ENCODE data around the gene DKK3. TPM values are rescaled to one million over a fixed set of nuclear protein-coding genes. Genes with fewer than 3 reads are reported as not detected.

Gene DKK3
- total RNA-seq, 1 donor from 2014 or later, result not detected

DNA sequence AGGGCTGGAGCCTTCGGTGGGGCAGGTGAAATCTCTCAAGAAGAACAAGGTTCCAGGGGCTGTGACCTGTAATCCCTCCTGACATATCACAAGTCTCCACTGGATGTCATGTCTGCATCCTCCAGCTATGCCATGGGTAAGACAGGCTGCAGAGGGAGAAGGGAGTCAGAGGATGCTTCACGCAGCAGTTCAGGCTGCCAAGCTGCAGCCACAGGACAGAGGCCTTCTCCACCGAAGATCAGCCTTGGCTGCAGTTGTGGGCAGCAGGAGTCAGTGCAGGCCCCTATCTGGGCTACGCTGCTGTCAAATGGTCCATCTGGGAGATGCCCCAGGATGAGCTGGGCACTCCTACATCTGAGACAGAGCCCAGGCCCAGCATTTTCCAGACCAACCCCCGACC, 25.0 kb downstream of the DKK3 start:
- intact Hi-C loops (cut with micrococcal nuclease), result no loop called here

DNA sequence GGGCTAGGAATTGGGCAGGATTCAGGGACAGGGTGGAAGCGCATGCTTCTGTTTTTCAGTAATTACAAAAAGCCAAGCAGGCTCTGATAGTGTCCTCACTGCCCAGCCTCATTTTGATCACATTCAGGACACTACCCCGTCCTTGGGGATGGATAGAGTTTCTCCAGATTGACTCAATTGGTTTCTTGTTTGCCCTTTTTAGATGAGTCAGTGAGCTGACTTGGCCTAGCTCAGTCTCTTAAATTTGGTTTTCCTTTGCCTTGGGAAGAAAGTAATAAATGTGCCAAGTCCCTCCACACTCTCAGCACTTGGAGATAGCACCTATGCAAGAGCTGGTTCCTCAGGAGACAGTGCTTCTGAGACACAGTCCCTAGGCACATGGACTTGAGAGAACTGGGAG, 25.5 kb downstream of the DKK3 start:
- intact Hi-C loops (cut with micrococcal nuclease), result no loop called here

- intact Hi-C loops (cut with micrococcal nuclease), result no loop called here
Observed at GRCh38 chr11:11982461-11982860, 26.0 kb downstream of the DKK3 start.

DNA sequence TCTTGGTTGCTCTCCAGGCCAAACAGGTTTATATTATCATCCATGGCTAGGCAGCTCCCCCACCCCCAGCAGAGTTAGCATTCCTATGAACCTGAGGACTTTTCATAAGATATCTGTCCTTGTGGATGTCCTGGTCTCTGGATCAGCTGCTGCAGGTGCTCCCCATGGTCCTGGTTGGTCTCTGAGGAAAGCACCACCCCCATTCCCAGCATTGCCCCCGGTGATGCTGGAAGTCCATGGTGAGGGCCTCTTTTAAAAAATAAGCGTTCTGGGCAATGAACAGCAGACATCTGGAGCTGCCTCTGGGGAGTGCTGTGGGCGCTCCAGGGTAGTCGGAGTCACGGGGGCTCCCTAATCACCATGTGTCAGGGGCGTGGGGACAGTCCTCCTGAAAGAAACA, 26.6 kb downstream of the DKK3 start:
- intact Hi-C loops (cut with micrococcal nuclease), result no loop called here

- intact Hi-C loops (cut with micrococcal nuclease), result no loop called here
Observed at GRCh38 chr11:11981364-11981763, 27.1 kb downstream of the DKK3 start.

DNA sequence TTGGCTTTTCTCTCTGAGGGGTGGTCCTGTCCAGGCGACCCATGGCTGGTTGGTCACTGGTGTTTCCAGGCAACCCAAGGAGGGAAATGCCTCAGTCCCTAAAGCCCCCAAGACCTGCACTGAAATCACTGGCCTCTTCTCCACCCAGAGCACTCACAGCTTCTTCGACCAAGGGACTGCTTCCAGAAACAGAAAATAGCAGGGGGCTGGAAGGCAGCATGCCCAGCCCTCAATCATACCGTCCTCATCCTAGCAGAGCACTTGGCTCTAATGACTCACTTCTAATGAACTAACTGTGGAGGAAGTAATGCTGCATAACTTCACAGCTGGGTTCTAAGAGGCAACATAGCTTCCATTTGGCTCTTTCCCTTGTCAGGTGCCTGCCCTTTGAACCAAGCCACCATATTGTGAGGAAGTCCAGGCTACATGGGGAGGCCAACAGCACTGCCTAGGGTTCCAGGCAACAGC, 27.6 kb downstream of the DKK3 start:
- intact Hi-C loops (cut with micrococcal nuclease), result no loop called here

- intact Hi-C loops (cut with micrococcal nuclease), result no loop called here
Observed at GRCh38 chr11:11980200-11980599, 28.2 kb downstream of the DKK3 start.

DNA sequence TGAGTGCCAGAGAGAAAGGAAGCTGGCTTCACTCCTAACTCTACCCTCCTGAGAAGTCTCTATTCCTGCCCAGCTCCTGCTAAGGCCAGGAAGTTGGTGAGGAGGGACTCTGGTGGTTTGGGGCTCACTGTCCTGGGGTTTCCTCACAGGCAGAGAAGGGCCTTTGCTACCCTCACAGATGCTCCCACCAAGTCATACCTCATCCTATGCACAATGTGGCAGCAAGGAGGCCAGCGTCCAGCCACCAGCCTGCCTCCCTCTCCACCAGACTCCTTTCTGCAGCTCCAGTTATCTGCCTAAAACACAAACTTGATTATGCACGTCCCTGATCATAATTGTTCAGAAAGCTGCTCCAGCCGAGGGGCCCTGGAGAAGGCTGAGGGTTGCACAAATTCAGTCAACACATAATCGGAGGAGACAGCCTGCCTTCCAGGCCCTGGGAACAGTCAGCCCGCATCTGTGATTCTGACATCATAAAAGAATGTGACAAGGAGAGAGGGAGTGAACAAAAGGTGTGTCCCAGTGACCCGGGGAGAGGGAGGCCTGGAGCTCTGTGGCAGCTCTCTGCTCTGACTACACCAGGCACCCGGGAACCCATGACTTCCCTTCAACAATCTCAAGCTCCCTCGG, 28.8 kb downstream of the DKK3 start:
- intact Hi-C loops (cut with micrococcal nuclease), result no loop called here

DNA sequence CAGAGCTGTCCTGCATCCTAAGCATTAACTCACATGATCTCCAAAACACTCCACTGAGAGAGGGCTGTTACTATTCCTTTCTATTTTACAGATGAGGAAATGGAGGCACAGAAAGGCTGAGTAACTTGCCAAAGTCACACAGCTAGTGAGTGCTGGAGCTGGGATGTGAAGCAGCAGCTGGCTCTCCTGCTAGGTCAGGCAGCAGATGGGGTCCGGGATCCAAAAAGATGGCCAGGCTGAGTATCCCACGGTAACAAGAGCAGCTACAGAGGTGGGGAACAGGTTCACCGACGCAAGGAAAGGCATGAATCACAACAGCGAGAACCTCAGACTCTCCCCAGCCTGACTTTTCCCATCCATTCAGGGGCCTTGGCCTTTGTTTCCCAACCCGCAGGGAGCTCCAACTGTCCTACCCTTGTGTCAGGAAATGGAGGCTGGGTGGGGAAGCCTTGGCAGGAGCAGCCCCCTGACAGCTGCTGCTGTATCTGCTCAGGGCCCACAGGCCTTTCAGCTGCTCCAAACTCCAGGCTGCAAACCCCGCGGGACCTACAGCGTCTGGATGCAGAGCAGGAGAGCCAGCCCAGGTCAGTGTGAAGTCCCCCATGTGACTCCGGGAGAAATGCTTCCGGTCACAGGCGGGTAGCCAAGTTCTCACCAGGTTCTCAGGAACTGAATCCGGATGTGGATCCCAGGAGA, 29.5 kb downstream of the DKK3 start:
- intact Hi-C loops (cut with micrococcal nuclease), result no loop called here

GRCh38 chr11:11978098-11978637, 30.3 kb downstream of the DKK3 start:
- intact Hi-C loops (cut with micrococcal nuclease), result no loop called here

GRCh38 chr11:11977206-11977938, 31.1 kb downstream of the DKK3 start:
- intact Hi-C loops (cut with micrococcal nuclease), result no loop called here

DNA sequence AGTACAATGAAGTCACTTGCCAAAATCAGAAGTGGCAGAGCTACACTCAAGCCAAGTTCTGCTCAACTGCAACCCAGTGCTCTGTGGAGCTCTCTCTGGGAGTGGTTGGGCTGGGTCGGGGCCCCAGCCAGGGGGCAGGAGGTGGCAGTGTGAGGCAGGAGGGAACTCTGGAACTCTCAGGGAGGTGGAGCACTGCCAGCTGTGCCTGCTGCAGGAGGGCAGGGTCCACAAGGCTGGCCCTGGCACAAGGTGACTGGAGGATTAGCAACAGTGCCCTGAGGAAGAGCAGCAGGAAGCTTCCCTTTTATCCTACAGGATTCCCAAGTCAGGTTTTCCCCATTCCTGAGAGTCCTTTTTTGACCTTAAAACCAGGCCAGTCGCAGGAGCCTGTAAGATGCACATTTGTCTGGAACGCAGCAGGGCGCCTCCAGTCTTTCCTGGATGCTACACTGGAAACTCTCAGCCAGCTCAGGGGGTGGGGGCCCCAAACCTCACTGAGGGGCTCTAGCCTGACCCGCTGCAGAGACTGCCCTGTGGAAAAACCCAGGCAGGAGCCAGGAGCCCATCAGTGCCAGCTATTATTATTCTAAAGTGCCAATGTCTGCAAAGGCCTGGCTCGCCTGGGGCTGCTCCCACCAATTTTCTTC, 31.8 kb downstream of the DKK3 start:
- intact Hi-C loops (cut with micrococcal nuclease), result no loop called here

GRCh38 chr11:11975201-11976092, 33.0 kb downstream of the DKK3 start:
- intact Hi-C loops (cut with micrococcal nuclease), result no loop called here

- intact Hi-C loops (cut with micrococcal nuclease), result no loop called here
Observed at GRCh38 chr11:11973866-11974265, 34.6 kb downstream of the DKK3 start.

DNA sequence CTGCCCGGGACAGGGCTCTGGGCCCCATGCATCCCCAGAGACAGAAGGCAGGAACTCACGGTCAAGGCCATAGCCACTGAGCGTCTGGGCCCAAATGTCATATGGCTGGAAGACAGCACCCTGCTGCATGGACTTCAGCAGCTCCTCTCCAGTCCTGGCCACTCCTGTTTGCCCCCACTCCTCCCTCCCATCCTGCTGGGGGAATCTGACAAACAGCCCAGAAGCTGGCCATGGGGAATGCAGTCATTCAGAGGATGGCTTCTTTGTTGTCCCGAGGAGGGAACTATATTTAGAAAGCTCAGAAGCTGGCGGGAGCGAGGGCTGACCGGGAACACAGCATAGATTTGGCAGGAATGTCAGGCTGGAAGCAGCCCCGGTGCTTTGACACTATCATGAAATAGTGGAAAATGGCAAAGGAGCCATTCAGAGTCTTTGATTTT, 35.0 kb downstream of the DKK3 start:
- intact Hi-C loops (cut with micrococcal nuclease), result no loop called here

DNA sequence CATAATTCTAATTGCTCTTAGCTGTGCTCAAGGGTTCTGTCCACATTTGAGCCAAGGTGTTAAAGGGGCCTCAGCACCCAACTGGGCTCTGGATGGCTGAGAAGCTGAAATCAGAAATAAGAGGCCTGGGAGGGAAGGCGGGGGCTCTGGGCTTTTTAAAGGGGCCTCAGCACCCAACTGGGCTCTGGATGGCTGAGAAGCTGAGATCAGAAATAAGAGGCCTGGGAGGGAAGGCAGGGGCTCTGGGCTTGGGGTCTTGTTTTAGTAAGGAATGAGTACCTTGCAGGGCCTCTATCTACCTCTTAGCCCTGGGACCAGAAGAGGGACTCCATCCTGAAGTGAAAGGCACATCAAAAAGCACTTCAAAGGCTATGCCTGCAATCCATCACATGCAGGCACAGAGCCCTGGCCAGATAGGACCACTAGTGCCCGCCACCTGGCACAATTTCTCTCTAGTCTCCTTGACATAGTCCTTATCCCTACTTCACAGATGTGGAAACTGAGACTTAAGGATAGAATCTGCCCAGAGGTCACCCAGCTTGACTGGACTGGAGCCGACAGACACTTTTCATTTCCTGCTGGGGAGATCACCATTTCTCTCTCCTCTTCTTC, 35.6 kb downstream of the DKK3 start:
- intact Hi-C loops (cut with micrococcal nuclease), result no loop called here

DNA sequence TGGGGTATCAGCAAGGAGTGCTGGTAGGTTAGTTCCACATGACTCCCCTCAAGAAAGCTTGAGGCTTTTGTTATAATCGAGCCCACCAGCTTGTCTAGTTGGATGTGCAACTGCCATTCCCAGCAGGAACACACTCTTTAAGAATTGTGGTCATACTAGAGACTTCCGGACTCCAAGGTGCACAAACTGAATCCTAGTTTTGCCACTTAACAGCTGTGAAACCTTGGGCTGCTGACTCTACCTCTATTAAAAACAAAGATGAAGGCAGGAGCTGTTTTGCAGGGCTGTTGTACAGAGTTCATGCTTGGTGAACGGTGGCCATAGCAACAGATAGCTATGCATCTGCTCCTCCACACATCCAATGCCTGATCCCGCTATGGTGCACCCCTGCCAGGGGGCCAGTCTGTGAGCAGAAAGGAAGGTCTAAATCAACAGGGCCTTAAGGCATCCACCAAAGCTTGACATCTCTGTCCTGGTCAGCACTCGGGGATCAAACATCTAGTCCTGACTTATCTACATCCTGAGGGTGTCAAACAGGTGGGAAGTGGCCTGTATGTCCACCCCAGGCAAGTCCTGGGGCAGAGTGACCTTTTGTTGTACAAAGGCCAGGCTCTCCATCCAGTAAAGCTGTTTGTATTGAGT, 36.4 kb downstream of the DKK3 start:
- intact Hi-C loops (cut with micrococcal nuclease), result no loop called here

DNA sequence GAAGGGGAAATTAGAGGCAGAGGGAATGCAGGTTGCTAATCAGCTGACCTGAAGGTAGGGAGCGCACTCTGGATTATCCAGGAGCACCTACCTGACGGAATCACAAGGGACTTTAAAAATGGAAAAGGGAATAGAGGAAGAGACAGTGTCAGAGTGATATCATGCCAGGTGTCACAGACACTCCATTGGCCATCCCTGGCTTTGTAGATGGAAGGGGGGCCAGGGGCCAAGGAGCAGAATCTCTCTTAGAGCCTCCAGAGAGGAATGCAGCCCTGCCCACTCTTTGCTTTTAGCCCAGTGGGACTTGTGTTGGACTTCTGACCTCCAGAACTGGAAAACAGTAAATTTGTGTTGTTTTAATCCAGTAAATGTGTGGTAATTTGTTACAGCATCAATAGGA, 37.9 kb downstream of the DKK3 start:
- intact Hi-C loops (cut with micrococcal nuclease), result no loop called here

GRCh38 chr11:11969380-11970215, 38.8 kb downstream of the DKK3 start:
- intact Hi-C loops (cut with micrococcal nuclease), result loop anchor here (5.0 kb wide), 1 partner anchor 37 kb away; no protein-coding TSS in a partner anchor

Measured in T-helper 2 cell treated with Interferon-gamma antibody and Interleukin-4, amounts not matched to agents 100 ng/mL and 5 ng/mL, for 36 hours (primary cell).